NCI-H2196 treated with DMSO at 0.1 percent for 48 hours (cell line): ENCODE measurements around the gene NYAP1.
A peak's percentile ranks its signal among the peaks of the same experiment; 100 is the strongest.
"Not testable (repeated sequence)": the region's sequence is repeated elsewhere in the genome, so short reads cannot be mapped to it uniquely, and the experiment has no call there.

Experiments
- DNase-seq: peaks from one replicate; lab custom pipeline; 2025; ENCODE audit not compliant: unreplicated experiment; lab: John Stamatoyannopoulos, UW

The NYAP1 gene

GRCh38 chr7:100509231-100509630, 25.5 kb downstream of the NYAP1 start:
- no peak for DNase-seq

- no peak for DNase-seq
Observed at GRCh38 chr7:100510437-100511239, 26.9 kb downstream of the NYAP1 start.

- no peak for DNase-seq
Observed at GRCh38 chr7:100513212-100513810, 29.6 kb downstream of the NYAP1 start.

- no peak for DNase-seq
Observed at GRCh38 chr7:100515072-100515532, 31.4 kb downstream of the NYAP1 start.

GRCh38 chr7:100516135-100516812, 32.5 kb downstream of the NYAP1 start:
- no peak for DNase-seq

- no peak for DNase-seq
Observed at GRCh38 chr7:100517305-100517704, 33.6 kb downstream of the NYAP1 start.

GRCh38 chr7:100519580-100519979, 35.9 kb downstream of the NYAP1 start:
- DNase-seq = no peak

- no peak for DNase-seq
Observed at GRCh38 chr7:100520138-100520537, 36.4 kb downstream of the NYAP1 start.

GRCh38 chr7:100521076-100521475, 37.3 kb downstream of the NYAP1 start:
- no peak for DNase-seq

GRCh38 chr7:100521909-100522593, 38.3 kb downstream of the NYAP1 start:
- not testable (repeated sequence) for DNase-seq

GRCh38 chr7:100523192-100523591, 39.5 kb downstream of the NYAP1 start:
- not testable (repeated sequence) for DNase-seq

- DNase-seq = not testable (repeated sequence)
Observed at GRCh38 chr7:100528108-100528866, 44.6 kb downstream of the NYAP1 start.

- no peak for DNase-seq
Observed at GRCh38 chr7:100532165-100533022, 48.7 kb downstream of the NYAP1 start.

GRCh38 chr7:100535982-100536381, 52.3 kb downstream of the NYAP1 start:
- DNase-seq = not testable (repeated sequence)

GRCh38 chr7:100536695-100537094, 53.0 kb downstream of the NYAP1 start:
- not testable (repeated sequence) for DNase-seq

GRCh38 chr7:100538348-100538653, 54.6 kb downstream of the NYAP1 start:
- DNase-seq = no peak

GRCh38 chr7:100538654-100539435, 55.1 kb downstream of the NYAP1 start, which contains the start of gene AGFG2:
TSS of gene AGFG2 (plus strand) at chr7:100539203. CDS start at chr7:100539347, 144 bp downstream.
- peak; percentile 99 for DNase-seq

- DNase-seq = no peak
Observed at GRCh38 chr7:100539436-100540006, 55.8 kb downstream of the NYAP1 start.
